ENCODE results near the gene KIF26B. TPM values are rescaled to one million over a fixed set of nuclear protein-coding genes. Genes with fewer than 3 reads are reported as not detected.

KIF26B gene
- total RNA-seq, 2 donors from 2014 or later = 0.83 to 1.3 TPM

DNA sequence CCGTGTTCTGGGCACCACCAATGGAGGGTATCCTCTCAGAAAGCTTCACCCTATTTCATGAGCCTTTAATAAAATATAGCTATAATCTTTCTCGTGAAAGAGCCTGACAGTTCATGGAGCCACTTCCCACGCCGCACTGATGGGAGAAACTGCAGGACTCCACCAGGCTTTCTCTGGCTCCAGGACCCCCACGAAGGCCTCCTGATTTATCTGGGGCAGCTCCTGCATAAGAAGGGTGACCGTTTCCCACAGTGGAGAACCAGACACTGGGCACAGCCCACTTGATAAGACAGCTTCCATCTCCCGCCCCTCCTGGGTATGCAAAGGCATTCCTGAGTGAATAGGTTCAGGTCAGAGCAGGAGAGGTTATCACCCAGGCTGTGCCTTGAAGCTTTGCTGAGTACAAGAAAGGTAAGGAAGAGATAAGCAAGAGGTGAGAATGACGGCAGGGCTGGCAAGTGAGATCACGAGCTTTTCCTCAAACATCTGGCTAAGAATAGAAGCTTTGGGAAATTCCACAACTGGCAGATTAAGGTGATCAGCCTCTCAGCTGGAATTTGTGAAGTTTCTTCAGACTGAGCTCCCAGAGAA is 499.8 kb downstream of the KIF26B start:
- H3K27me3 ChIP-seq = no peaks in the 10 kb centered on the region
- no peak overlapping the region for H3K4me3 ChIP-seq
- peaks cover 0 to 6% of the 10 kb centered on the region in 2 donors for H3K4me1 ChIP-seq
- TF ChIP-seq, protein P1, sequence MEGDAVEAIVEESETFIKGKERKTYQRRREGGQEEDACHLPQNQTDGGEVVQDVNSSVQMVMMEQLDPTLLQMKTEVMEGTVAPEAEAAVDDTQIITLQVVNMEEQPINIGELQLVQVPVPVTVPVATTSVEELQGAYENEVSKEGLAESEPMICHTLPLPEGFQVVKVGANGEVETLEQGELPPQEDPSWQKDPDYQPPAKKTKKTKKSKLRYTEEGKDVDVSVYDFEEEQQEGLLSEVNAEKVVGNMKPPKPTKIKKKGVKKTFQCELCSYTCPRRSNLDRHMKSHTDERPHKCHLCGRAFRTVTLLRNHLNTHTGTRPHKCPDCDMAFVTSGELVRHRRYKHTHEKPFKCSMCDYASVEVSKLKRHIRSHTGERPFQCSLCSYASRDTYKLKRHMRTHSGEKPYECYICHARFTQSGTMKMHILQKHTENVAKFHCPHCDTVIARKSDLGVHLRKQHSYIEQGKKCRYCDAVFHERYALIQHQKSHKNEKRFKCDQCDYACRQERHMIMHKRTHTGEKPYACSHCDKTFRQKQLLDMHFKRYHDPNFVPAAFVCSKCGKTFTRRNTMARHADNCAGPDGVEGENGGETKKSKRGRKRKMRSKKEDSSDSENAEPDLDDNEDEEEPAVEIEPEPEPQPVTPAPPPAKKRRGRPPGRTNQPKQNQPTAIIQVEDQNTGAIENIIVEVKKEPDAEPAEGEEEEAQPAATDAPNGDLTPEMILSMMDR (IDR thresholded peaks at IDR 0.05) = no peak
- no peak overlapping the region for H3K27ac ChIP-seq
- H3K9me3 ChIP-seq = no peaks in the 10 kb centered on the region
- H3K36me3 ChIP-seq = no peaks in the 10 kb centered on the region
- DNase-seq (ENCODE audit: low spot score) = no peak

DNA sequence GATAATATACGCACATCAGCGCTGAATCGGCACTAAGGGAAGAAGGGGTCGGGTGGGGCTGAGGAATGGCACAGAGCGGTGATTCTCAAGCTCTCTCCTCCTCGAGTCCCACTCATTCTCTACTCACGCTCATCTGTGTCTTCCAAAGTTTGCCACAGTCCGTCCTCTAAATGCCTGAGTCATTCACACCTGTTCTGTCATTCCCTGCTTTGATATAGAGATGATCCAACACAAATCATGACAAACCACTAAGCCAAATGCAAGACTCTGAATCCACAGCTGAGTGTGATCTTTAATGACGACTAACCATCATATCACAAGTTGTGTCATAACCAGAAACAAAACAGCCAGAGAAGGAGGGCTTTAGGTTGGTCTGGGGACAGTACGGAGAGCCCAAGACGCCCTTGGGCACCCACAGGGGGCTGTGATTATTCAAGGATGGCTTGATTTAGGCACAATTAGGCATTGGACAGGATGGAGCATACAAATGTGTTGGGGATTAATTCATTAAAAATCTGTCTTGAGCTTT is 501.5 kb downstream of the KIF26B start:
- no peaks in the 10 kb centered on the region for H3K27me3 ChIP-seq
- no peak overlapping the region for H3K27ac ChIP-seq
- H3K4me3 ChIP-seq = no peak overlapping the region
- TF ChIP-seq, protein P1 (IDR thresholded peaks at IDR 0.05) = no peak
- H3K9me3 ChIP-seq = no peaks in the 10 kb centered on the region
- H3K36me3 ChIP-seq = no peaks in the 10 kb centered on the region
- no peak for DNase-seq (ENCODE audit: low spot score)
- H3K4me1 ChIP-seq = peaks cover 0 to 6% of the 10 kb centered on the region in 2 donors

DNA sequence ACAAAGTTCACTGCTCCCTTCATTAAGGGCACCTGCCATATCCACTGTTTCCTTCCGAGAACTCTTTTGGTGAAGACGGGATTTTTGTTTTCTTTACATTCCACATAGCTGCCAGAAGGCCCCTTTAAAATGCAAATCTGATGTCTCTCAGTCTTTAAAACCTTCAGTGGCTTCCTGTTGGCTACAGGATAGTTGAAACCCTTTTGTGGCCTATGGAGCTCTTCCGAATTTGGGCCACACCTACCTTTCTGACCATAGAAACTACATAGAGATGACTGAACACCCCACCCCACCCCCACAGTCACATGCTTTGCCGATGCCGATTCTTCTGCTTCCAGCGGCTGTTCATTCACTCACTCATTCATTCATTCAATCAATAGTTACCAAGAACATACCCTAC is 502.6 kb downstream of the KIF26B start:
- Histone ChIP-seq H3K36me3 (no peaks in the 10 kb centered on the region), H3K9me3 (no peaks in the 10 kb centered on the region), H3K4me1 (peaks cover 0 to 6% of the 10 kb centered on the region in 2 donors), H3K27me3 (no peaks in the 10 kb centered on the region), H3K4me3 (no peak overlapping the region), H3K27ac (no peak overlapping the region)
- TF ChIP-seq, protein P1 (IDR thresholded peaks at IDR 0.05) = no peak
- DNase-seq (ENCODE audit: low spot score) = no peak

DNA sequence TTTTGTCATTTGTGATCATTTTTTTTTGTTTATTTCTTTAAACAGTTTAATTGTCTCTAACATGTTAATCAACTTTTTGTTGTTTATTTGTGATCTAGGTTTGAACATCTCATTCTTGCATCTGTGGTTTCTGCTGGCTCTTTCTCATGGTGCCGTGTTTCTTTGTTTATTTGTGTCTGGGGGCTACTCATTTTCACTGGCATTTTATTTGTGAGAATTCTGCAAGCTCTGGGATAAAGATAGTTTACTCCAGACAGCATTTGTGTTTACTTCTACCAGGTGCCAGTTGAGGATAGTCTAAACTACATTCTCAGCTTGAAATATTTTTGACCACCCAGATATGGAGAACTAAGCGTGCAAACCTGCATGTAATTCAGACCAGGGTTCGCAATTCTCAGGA is 508.6 kb downstream of the KIF26B start:
- Histone ChIP-seq H3K9me3 (no peaks in the 10 kb centered on the region), H3K27ac (no peak overlapping the region), H3K27me3 (no peaks in the 10 kb centered on the region), H3K4me1 (no peaks in the 10 kb centered on the region), H3K36me3 (no peaks in the 10 kb centered on the region), H3K4me3 (no peak overlapping the region)
- TF ChIP-seq, protein P1 (IDR thresholded peaks at IDR 0.05) = no peak
- DNase-seq (ENCODE audit: low spot score) = no peak

DNA sequence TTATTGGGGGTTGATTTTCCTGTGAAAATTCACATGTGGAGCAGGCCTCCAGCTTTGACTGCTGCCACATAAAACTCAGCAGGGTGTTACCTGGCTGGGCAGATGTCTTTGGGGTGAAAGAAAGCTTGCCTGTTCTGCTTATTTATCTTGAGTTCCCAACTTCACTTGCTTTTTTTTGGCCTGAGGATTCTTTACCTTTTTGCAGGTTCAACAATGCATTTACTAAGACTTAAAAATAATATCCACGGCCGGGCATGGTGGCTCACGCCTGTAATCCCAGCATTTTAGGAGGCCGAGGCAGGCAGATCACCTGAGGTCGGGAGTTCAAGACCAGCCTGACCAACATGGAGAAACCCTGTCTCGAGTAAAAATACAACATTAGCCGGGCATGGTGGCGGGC is 509.1 kb downstream of the KIF26B start:
- H3K9me3 ChIP-seq = no peaks in the 10 kb centered on the region
- no peaks in the 10 kb centered on the region for H3K27me3 ChIP-seq
- H3K36me3 ChIP-seq = no peaks in the 10 kb centered on the region
- H3K27ac ChIP-seq = no peak overlapping the region
- no peak overlapping the region for H3K4me3 ChIP-seq
- DNase-seq (ENCODE audit: low spot score) = no peak
- H3K4me1 ChIP-seq = no peaks in the 10 kb centered on the region
- TF ChIP-seq, protein P1 (IDR thresholded peaks at IDR 0.05) = no peak

DNA sequence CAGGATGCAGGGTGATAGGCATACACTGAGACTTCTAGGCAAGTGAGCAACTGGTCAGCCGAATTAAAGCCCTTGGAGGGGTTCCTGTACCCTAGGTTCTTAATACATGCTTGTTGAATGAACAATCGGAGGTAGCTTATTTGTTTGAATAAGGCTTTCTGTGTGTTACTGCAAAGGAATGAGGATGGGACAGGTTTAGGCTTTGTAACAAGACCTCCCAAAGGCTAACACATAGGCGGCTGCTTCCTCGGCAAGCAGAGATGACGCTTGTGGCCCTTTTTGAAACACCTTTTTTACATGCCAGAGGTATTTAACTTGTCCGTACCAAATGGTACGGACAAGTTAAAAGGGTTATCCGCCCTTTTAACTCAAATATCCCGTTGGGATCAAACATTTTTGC is 511.6 kb downstream of the KIF26B start:
- Histone ChIP-seq H3K4me3 (no peak overlapping the region), H3K27ac (no peak overlapping the region), H3K36me3 (no peaks in the 10 kb centered on the region), H3K27me3 (no peaks in the 10 kb centered on the region), H3K4me1 (no peaks in the 10 kb centered on the region), H3K9me3 (no peaks in the 10 kb centered on the region)
- TF ChIP-seq, protein P1 (IDR thresholded peaks at IDR 0.05) = no peak
- DNase-seq (ENCODE audit: low spot score) = no peak
